Activated naive CD4-positive, alpha-beta T cell treated with anti-CD3 and anti-CD28 coated beads for 36 hours (primary cell): Measurements from ENCODE around the gene RNF220. TPM values are rescaled to one million over a fixed set of nuclear protein-coding genes. Genes with fewer than 3 reads are reported as not detected.

Source experiments
- CTCF ChIA-PET: fragments of 350-600 bp; sonication (Branson Sonifier 250); formaldehyde crosslinking; loops from one replicate; lab custom pipeline; 2021; ENCODE audit warnings: antibody characterized with exemption; lab: Charles Lee
- DNase-seq: peaks from one replicate; pipeline ENCODE4 v3.0.0-alpha.2; 2020
- H3K27ac Mint-ChIP-seq: one replicate; pipeline ENCODE4 v1.8.0; 2021; ENCODE audit warnings: mild to moderate bottlenecking, mixed read lengths
- H3K27me3 Mint-ChIP-seq: one replicate; pipeline ENCODE4 v1.8.0; 2021; ENCODE audit warnings: low read depth, mixed read lengths
- H3K36me3 Mint-ChIP-seq: one replicate; pipeline ENCODE4 v1.8.0; 2021; ENCODE audit warnings: low read depth, mixed read lengths
- H3K4me1 Mint-ChIP-seq: one replicate; pipeline ENCODE4 v1.8.0; 2021; ENCODE audit warnings: low read depth, mixed read lengths
- H3K4me3 Mint-ChIP-seq: one replicate; pipeline ENCODE4 v1.8.0; 2021; ENCODE audit warnings: mild to moderate bottlenecking, moderate library complexity, mixed read lengths
- H3K9me3 Mint-ChIP-seq: one replicate; pipeline ENCODE4 v1.8.0; 2021; ENCODE audit warnings: mixed read lengths
- intact Hi-C: fragments of 100-400 bp; cut with micrococcal nuclease; formaldehyde crosslinking; loops from one replicate; pipeline ENCODE4 v1.15.1; 2023
- total RNA-seq, 2 experiments: library from RNA; stranded (reverse); gene quantifications; one replicate each; pipeline ENCODE4 v1.2.3, GENCODE V29; 2021

The RNF220 gene
- total RNA-seq, 2 experiments from 2014 or later = 71.6 to 81.6 TPM

DNA sequence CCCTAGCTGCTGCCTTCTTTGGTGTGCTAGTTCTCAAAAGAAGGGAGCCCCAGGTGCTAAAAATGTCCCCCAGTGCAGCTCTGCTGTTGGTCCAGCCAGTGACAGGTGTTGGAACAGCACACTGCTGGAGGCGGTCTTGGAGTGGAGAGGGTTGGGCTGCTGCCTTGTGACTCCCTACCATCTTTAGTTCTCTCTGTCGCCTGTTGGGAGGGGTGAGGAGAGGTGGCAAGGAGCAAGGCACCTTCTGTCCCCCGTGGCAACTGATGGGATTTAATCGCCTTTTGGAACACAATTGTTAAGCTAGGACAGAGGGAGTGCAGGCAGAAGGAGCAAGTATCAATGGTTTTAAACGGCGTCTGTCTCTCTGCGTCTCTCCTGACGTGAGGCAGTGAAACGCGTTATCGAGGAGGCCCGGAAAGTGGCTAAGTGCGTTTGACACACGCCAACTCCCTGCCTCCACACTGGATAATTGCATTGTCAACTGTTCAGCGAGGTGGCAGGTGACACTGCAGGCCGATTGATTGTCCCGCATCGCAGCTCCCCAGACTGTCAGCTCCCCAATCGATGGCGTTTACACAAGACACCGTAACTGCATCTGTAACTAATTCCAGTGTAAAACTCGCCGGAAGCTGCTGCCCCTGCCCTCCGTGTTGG is 235.3 kb downstream of the RNF220 start:
- intact Hi-C loops = no loop called here
- no peak for DNase-seq
- Mint-ChIP-seq H3K27ac (no peak overlapping the region), H3K4me3 (no peak overlapping the region), H3K9me3 (no peaks in the 10 kb centered on the region), H3K36me3 (peaks cover 22% of the 10 kb centered on the region), H3K27me3 (no peaks in the 10 kb centered on the region), H3K4me1 (peaks cover 5% of the 10 kb centered on the region)
- CTCF ChIA-PET = interaction anchor here (0.8 to 16.2 kb wide), 2 partner anchors 9 to 11 kb away, joined by 3 to 135 read pairs; no protein-coding TSS in a partner anchor

- Mint-ChIP-seq H3K27me3 (no peaks in the 10 kb centered on the region), H3K9me3 (no peaks in the 10 kb centered on the region), H3K4me3 (no peak overlapping the region), H3K36me3 (peaks cover 13% of the 10 kb centered on the region), H3K4me1 (peaks cover 2% of the 10 kb centered on the region), H3K27ac (no peak overlapping the region)
- intact Hi-C loops = no loop called here
- CTCF ChIA-PET = interaction anchor here (0.7 to 16.2 kb wide), 3 partner anchors 10 to 16 kb away, joined by 4 to 135 read pairs (median 7); no protein-coding TSS in a partner anchor
- no peak for DNase-seq
Observed at GRCh38 chr1:44641126-44642102, 236.4 kb downstream of the RNF220 start.

- Mint-ChIP-seq H3K4me3 (no peak overlapping the region), H3K27ac (peak overlapping the region; percentile 37), H3K36me3 (peaks cover 8% of the 10 kb centered on the region), H3K9me3 (no peaks in the 10 kb centered on the region), H3K4me1 (no peaks in the 10 kb centered on the region), H3K27me3 (no peaks in the 10 kb centered on the region)
- DNase-seq = no peak
- intact Hi-C loops = no loop called here
- CTCF ChIA-PET = interaction anchor here (0.7 to 16.2 kb wide), 3 partner anchors 9 to 15 kb away, joined by 4 to 135 read pairs (median 7); no protein-coding TSS in a partner anchor
Observed at GRCh38 chr1:44642255-44642654, 237.2 kb downstream of the RNF220 start.

DNA sequence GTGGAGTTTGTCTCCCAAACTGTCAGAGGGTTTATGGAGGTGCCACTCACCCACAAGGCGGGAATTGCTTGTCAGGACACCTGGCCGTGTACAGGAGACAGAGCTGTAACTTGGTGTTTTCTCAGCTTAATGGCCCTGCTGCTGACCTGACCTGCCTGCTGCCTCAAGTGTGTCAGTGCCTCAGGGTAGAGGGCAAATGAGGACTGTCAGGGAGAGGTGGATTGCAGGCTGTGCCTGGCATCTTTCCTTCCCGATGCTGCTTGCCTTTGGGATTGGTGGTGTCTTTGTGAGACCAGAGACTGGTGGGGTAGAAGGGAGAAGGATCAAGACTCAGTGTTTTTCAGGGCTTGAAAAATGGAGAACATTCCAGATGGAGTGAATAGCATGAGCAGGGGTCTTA is 237.9 kb downstream of the RNF220 start:
- Mint-ChIP-seq H3K27me3 (no peaks in the 10 kb centered on the region), H3K27ac (no peak overlapping the region), H3K4me1 (no peaks in the 10 kb centered on the region), H3K9me3 (no peaks in the 10 kb centered on the region), H3K4me3 (no peak overlapping the region), H3K36me3 (peaks cover 8% of the 10 kb centered on the region)
- intact Hi-C loops = no loop called here
- CTCF ChIA-PET = interaction anchor here (16.2 kb wide), 1 partner anchor 9 kb away, joined by 135 read pairs; no protein-coding TSS in a partner anchor
- no peak for DNase-seq

- Mint-ChIP-seq H3K36me3 (peaks cover 10% of the 10 kb centered on the region), H3K4me1 (no peaks in the 10 kb centered on the region), H3K4me3 (no peak overlapping the region), H3K27ac (no peak overlapping the region), H3K27me3 (no peaks in the 10 kb centered on the region), H3K9me3 (no peaks in the 10 kb centered on the region)
- intact Hi-C loops = no loop called here
- DNase-seq = no peak
- CTCF ChIA-PET = interaction anchor here (16.2 kb wide), 1 partner anchor 8 kb away, joined by 135 read pairs; no protein-coding TSS in a partner anchor
Observed at GRCh38 chr1:44643721-44644334, 238.8 kb downstream of the RNF220 start.

GRCh38 chr1:44644806-44645205 is 239.8 kb downstream of the RNF220 start:
- Mint-ChIP-seq H3K4me3 (no peak overlapping the region), H3K36me3 (peaks cover 13% of the 10 kb centered on the region), H3K4me1 (no peaks in the 10 kb centered on the region), H3K9me3 (no peaks in the 10 kb centered on the region), H3K27me3 (no peaks in the 10 kb centered on the region), H3K27ac (no peak overlapping the region)
- intact Hi-C loops = no loop called here
- DNase-seq = no peak
- CTCF ChIA-PET = interaction anchor here (0.5 kb wide), 1 partner anchor 13 kb away, joined by 3 read pairs; no protein-coding TSS in a partner anchor

DNA sequence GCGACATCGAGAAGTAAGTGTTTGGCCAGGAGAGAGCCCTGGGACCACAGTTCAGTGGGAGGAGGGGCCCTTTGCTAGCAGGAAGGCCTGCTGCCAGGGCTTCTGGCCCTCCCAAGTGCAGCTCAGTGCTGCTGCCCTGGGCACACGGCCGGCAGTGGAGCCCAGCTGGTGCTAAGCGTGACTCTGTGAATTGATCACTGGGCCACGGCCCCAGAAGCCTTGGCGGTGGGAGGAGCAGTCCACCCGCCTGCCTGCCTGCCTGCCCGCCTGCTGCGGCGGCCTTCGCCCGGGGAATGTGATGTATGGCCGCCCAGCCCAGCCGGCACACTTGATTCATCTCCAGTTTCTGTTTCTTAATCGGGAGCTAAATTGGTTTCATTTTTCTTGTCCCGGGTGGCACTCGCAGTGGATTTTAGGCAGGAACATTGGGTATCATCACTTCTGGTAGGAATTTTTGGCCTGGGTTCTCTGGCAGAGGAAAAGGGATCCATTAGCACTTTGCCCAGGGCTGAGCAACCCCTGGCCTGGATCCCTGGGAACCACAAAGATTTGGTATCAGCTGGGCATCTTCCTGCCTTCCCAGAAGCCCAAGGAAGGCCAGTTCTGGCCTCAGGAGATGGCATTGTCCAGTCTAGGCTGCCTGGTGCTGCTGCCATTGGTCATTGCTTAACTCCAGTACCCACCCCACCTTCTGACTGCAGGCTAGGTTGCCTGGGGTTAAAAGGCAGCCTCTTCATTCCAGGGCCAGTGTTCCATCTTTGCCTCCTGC is 240.6 kb downstream of the RNF220 start:
- H3K36me3 Mint-ChIP-seq = peaks cover 15% of the 10 kb centered on the region

GRCh38 chr1:44646261-44647110 is 241.4 kb downstream of the RNF220 start:
- Mint-ChIP-seq H3K4me1 (no peaks in the 10 kb centered on the region), H3K27me3 (no peaks in the 10 kb centered on the region), H3K9me3 (no peaks in the 10 kb centered on the region), H3K27ac (no peak overlapping the region), H3K36me3 (peaks cover 15% of the 10 kb centered on the region), H3K4me3 (no peak overlapping the region)
- intact Hi-C loops = no loop called here
- CTCF ChIA-PET = interaction anchor here (0.6 to 1.0 kb wide), 4 partner anchors 12 to 353 kb away, joined by 3 to 6 read pairs (median 4); no protein-coding TSS in a partner anchor
- no peak for DNase-seq

More for the DNA sequence above, 240.6 kb downstream of the RNF220 start:
- Mint-ChIP-seq H3K27ac (no peak overlapping the region), H3K9me3 (no peaks in the 10 kb centered on the region), H3K4me1 (no peaks in the 10 kb centered on the region), H3K4me3 (no peak overlapping the region), H3K27me3 (no peaks in the 10 kb centered on the region)
- CTCF ChIA-PET = no interaction called here
- intact Hi-C loops = no loop called here
- DNase-seq = no peak

GRCh38 chr1:44647896-44648295 is 242.8 kb downstream of the RNF220 start:
- Mint-ChIP-seq H3K4me1 (no peaks in the 10 kb centered on the region), H3K27ac (no peak overlapping the region), H3K4me3 (no peak overlapping the region), H3K27me3 (no peaks in the 10 kb centered on the region), H3K36me3 (peaks cover 15% of the 10 kb centered on the region), H3K9me3 (no peaks in the 10 kb centered on the region)
- DNase-seq = no peak
- CTCF ChIA-PET = no interaction called here
- intact Hi-C loops = no loop called here

DNA sequence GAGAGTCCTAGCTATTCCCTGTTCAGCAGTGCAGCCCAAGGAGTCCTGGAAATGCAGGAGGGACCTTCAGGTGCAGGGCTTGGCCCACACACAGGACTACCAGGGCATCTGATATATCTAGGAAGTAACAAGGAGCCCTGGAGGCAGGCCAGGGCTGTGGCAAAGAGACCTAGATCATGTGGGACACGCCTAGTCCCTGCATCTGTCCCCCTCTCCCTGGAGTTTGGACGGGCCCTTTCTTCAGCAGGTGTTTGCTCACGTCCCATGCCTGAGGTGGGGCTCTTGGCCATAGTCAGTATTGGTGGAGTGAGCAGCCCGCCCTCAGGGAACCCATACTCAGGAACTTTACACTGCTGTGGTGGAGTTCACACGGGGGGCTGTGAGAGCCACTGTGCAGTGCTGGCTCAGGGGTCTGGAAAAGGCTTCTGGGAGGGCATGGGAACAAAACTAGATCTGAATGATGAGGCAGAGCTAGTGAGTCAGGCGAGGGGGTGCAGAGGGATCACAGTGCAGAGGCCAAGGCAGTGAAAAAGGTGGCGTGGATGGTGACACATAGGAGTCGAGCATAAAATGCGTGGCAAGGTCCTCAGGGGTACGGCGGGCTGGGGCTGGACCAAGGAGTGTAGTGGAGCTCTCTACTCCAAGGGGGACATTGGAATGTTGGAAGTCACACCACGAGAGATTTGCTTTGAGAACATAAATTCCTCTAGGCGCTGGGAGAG is 243.6 kb downstream of the RNF220 start:
- Mint-ChIP-seq H3K27ac (no peak overlapping the region), H3K4me1 (no peaks in the 10 kb centered on the region), H3K27me3 (no peaks in the 10 kb centered on the region), H3K4me3 (no peak overlapping the region), H3K36me3 (peaks cover 15% of the 10 kb centered on the region), H3K9me3 (no peaks in the 10 kb centered on the region)
- CTCF ChIA-PET = no interaction called here
- DNase-seq = no peak
- intact Hi-C loops = no loop called here
